T-cell (primary cell): ENCODE measurements around the gene ANAPC4. TPM values are rescaled to one million over a fixed set of nuclear protein-coding genes. Genes with fewer than 3 reads are reported as not detected.

Experiments used
- ATAC-seq, 4 experiments: fragments of 200-7000 bp in 3 of 4; fragments of 150-1000 bp in 1 of 4; cut with Tn5 transposase; replicated peaks in 1 of 4; 1 replicate in 3 of 4; 2 replicates in 1 of 4; pipeline ENCODE4 v1.10.0; 2021; ENCODE audit warnings: moderate library complexity in 3 of 4, mild to moderate bottlenecking in 2 of 4, moderate number of reproducible peaks in 1 of 4
- CTCF ChIA-PET, 2 donors: fragments of 300-600 bp; sonication (Branson Sonifier 250); formaldehyde crosslinking; loops; one replicate each; lab custom pipeline; 2022; ENCODE audit warnings: antibody characterized with exemption in 2 of 2; lab: Charles Lee
- POLR2A ChIA-PET, 2 donors: fragments of 300-600 bp; sonication (Branson Sonifier 250); formaldehyde crosslinking; loops; one replicate each; lab custom pipeline; 2022; ENCODE audit warnings: antibody characterized with exemption in 2 of 2; lab: Charles Lee
- DNase-seq, 35 experiments: peaks; one replicate each; pipeline versions ENCODE4 v3.0.0 to v3.0.0-alpha.2; 2013 to 2023
- H3K27ac ChIP-seq: one replicate; pipeline ENCODE4 v1.5.1; 2013; ENCODE audit warnings: low read length
- H3K27me3 ChIP-seq, 2 experiments: replicated peaks in 1 of 2; 1 replicate in 1 of 2; 2 replicates in 1 of 2; pipeline versions ENCODE4 v1.6.1 to v1.7.0; 2013; ENCODE audit warnings: low read length in 1 of 2, mixed read lengths in 1 of 2; ENCODE audit not compliant: control insufficient read depth in 2 of 2, insufficient read depth in 2 of 2; ENCODE audit errors: extremely low read depth in 1 of 2
- H3K36me3 ChIP-seq, 2 donors: 1 replicate in 1 of 2; 2 replicates in 1 of 2; pipeline versions ENCODE4 v1.6.1 to v1.7.0; 2013; ENCODE audit warnings: low read length in 1 of 2; ENCODE audit not compliant: control insufficient read depth in 2 of 2, insufficient read depth in 1 of 2; ENCODE audit errors: extremely low read depth in 1 of 2
- H3K4me1 ChIP-seq, 2 experiments: 1 replicate in 1 of 2; 2 replicates in 1 of 2; pipeline versions ENCODE4 v1.6.1 to v1.7.0; 2013; ENCODE audit warnings: low read length in 2 of 2, mixed read lengths in 1 of 2; ENCODE audit not compliant: insufficient read depth in 2 of 2, control insufficient read depth in 1 of 2; ENCODE audit errors: extremely low read depth in 1 of 2
- H3K4me3 ChIP-seq, 2 donors: 1 replicate in 1 of 2; 2 replicates in 1 of 2; pipeline versions ENCODE4 v1.5.1 to v1.7.0; 2013; ENCODE audit warnings: mild to moderate bottlenecking in 2 of 2, low read length in 1 of 2, moderate library complexity in 1 of 2; ENCODE audit not compliant: control insufficient read depth in 1 of 2; ENCODE audit errors: extremely low read depth in 1 of 2
- H3K9me3 ChIP-seq: 2 replicates; pipeline ENCODE4 v1.7.0; 2013
- H3K27ac Mint-ChIP-seq, 2 donors: one replicate each; pipeline ENCODE4 v1.8.0; 2020 to 2021; ENCODE audit warnings: mild to moderate bottlenecking in 2 of 2, mixed read lengths in 2 of 2
- H3K27me3 Mint-ChIP-seq, 2 donors: one replicate each; pipeline ENCODE4 v1.8.0; 2021 to 2022; ENCODE audit warnings: mixed read lengths in 2 of 2
- H3K36me3 Mint-ChIP-seq: one replicate; pipeline ENCODE4 v1.8.0; 2021; ENCODE audit warnings: mixed read lengths
- H3K4me1 Mint-ChIP-seq, 3 donors: one replicate each; pipeline ENCODE4 v1.8.0; 2020 to 2022; ENCODE audit warnings: mixed read lengths in 3 of 3, mild to moderate bottlenecking in 1 of 3
- H3K4me3 Mint-ChIP-seq, 3 donors: one replicate each; pipeline ENCODE4 v1.8.0; 2020 to 2022; ENCODE audit warnings: mild to moderate bottlenecking in 3 of 3, mixed read lengths in 3 of 3, moderate library complexity in 3 of 3
- H3K9me3 Mint-ChIP-seq, 3 donors: one replicate each; pipeline ENCODE4 v1.8.0; 2020 to 2022; ENCODE audit warnings: mixed read lengths in 3 of 3
- WGBS: methylation state at CpG from one replicate; pipeline ENCODE4 v1.1.5; 2013; ENCODE audit warnings: missing lambda C conversion rate; ENCODE audit not compliant: insufficient coverage; 5-methylcytosine and 5-hydroxymethylcytosine counted together
- total RNA-seq, 35 experiments: library from RNA in 6 of 35; stranded (reverse) in 6 of 35; fragments of 120-200 nt in 1 of 35; gene quantifications; one replicate each; pipeline versions ENCODE4 v1.2.1 to v1.2.4 and lab custom pipeline; 2013 to 2026

The ANAPC4 gene
- total RNA-seq, 5 donors from 2014 or later (not counting 1 experiment from before 2014, with no cell fraction given): 40.4 to 56.6 (median 50.5) TPM

GRCh38 chr4:25356068-25356467, 21.0 kb upstream of the ANAPC4 start:
- Histone ChIP-seq H3K36me3 (peaks cover 0 to 5% of the 10 kb centered on the region in 2 donors), H3K4me3 (no peak overlapping the region), H3K4me1 (no peaks in the 10 kb centered on the region), H3K9me3 (no peaks in the 10 kb centered on the region), H3K27me3 (no peaks in the 10 kb centered on the region), H3K27ac (no peak overlapping the region)
- peaks cover 39% of the 10 kb centered on the region for H3K36me3 Mint-ChIP-seq
- ChIA-PET POLR2A (interaction anchor here in 1 of 2 donors (0.6 kb wide), 1 partner anchor 9 kb away, joined by 3 read pairs; no protein-coding TSS in a partner anchor), CTCF (interaction anchor here (0.6 to 3.9 kb wide), 3 partner anchors 9 to 173 kb away, joined by 4 to 15 read pairs (median 5); no protein-coding TSS in a partner anchor)
- H3K9me3 Mint-ChIP-seq: peaks cover 0 to 2% (median 0%) of the 10 kb centered on the region in 3 donors
- H3K27ac Mint-ChIP-seq: no peak overlapping the region
- no peak for DNase-seq
- no CpG with 5 or more reads among the region's 2 CpGs for WGBS
- ATAC-seq: no peak
- H3K27me3 Mint-ChIP-seq: no peaks in the 10 kb centered on the region
- no peak overlapping the region for H3K4me3 Mint-ChIP-seq
- no peaks in the 10 kb centered on the region for H3K4me1 Mint-ChIP-seq

GRCh38 chr4:25358515-25359275, 18.4 kb upstream of the ANAPC4 start:
- Mint-ChIP-seq H3K9me3 (peaks cover 0 to 2% (median 0%) of the 10 kb centered on the region in 3 donors), H3K27me3 (no peaks in the 10 kb centered on the region), H3K36me3 (peaks cover 28% of the 10 kb centered on the region), H3K27ac (no peak overlapping the region), H3K4me1 (no peaks in the 10 kb centered on the region), H3K4me3 (no peak overlapping the region)
- H3K4me1 ChIP-seq: no peaks in the 10 kb centered on the region
- ChIA-PET POLR2A (no interaction called here), CTCF (interaction anchor here in 1 of 2 donors (3.9 kb wide), 1 partner anchor 9 kb away, joined by 15 read pairs; no protein-coding TSS in a partner anchor)
- 91% methylated on average over 14 of the region's 14 CpGs for WGBS
- no peaks in the 10 kb centered on the region for H3K9me3 ChIP-seq
- no peak for ATAC-seq
- H3K27me3 ChIP-seq: no peaks in the 10 kb centered on the region
- DNase-seq: no peak
- no peak overlapping the region for H3K4me3 ChIP-seq
- H3K27ac ChIP-seq: no peak overlapping the region
- H3K36me3 ChIP-seq: peaks cover 3 to 4% of the 10 kb centered on the region in 2 donors

DNA sequence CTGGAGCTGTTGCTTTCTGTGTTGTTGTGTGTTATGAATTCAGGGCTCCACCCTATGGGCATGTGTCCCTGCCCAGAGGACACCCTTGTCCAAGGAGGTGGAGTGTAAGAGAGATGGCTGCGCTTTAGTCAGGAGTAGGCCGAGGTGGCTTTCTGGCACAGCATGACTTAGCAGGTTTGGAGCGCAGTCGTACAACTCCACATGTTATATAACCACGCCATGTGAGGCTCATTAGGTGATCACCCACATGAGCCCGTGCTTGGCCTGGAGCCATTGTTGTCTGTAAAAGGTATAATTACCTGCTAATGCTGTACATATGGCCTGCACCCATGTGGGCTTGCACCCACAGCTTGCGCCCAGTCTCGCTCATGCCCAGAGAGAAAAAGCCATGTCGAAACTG, 15.8 kb upstream of the ANAPC4 start:
- peaks cover 0 to 2% (median 0%) of the 10 kb centered on the region in 3 donors for H3K9me3 Mint-ChIP-seq
- DNase-seq (no peak), ATAC-seq (no peak)
- Histone ChIP-seq H3K27me3 (no peaks in the 10 kb centered on the region), H3K27ac (no peak overlapping the region), H3K9me3 (no peaks in the 10 kb centered on the region), H3K36me3 (peaks cover 3 to 4% of the 10 kb centered on the region in 2 donors), H3K4me1 (no peaks in the 10 kb centered on the region), H3K4me3 (no peak overlapping the region)
- H3K27me3 Mint-ChIP-seq: no peaks in the 10 kb centered on the region
- CTCF ChIA-PET: no interaction called here
- 94% methylated on average over 7 of the region's 9 CpGs for WGBS
- H3K27ac Mint-ChIP-seq: no peak overlapping the region
- POLR2A ChIA-PET: no interaction called here
- no peaks in the 10 kb centered on the region for H3K4me1 Mint-ChIP-seq
- H3K4me3 Mint-ChIP-seq: no peak overlapping the region
- H3K36me3 Mint-ChIP-seq: peaks cover 28% of the 10 kb centered on the region

DNA sequence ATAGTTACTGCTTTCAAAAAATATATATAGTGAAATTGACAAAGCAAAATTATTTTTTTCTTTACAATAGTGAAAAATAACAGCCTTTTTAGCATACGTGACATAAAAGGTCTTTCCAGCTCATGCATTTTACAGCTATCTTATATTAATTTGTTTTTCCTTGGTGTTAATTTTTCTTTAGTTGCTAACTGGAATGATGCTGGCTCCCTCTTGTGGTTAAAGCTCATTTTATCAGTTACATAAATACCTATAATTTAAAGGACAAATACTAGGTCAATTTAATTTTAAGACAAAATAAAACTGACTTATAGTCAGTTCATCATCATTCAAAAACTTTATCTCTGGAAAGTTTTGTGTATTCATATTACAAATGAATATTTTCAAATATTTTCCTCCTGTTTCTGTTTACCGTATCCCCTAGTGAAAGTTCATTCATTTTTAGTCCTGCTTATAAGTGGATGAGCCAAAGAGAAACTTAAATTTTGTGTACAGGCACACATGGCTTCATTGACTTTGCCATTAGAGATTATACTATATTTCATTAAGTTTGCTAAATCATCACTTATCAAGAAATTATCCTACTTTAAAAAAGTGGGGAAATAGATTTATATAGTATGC, 9.9 kb upstream of the ANAPC4 start:
- H3K9me3 ChIP-seq: no peaks in the 10 kb centered on the region
- Mint-ChIP-seq H3K4me1 (no peaks in the 10 kb centered on the region), H3K36me3 (peaks cover 12% of the 10 kb centered on the region), H3K27me3 (no peaks in the 10 kb centered on the region), H3K9me3 (no peaks in the 10 kb centered on the region), H3K27ac (no peak overlapping the region), H3K4me3 (no peak overlapping the region)
- no peak overlapping the region for H3K27ac ChIP-seq
- H3K36me3 ChIP-seq: peaks cover 0 to 4% of the 10 kb centered on the region in 2 donors
- ChIA-PET POLR2A (interaction anchor here in 1 of 2 donors (0.6 to 1.2 kb wide), 2 partner anchors 12 to 55 kb away, joined by 3 read pairs; no protein-coding TSS in a partner anchor), CTCF (interaction anchor here (0.5 to 3.5 kb wide), 26 partner anchors 10 to 390 kb away, joined by 3 to 34 read pairs (median 6); partner anchors contain the start of genes ZCCHC4 (in 2 of the 2), ANAPC4 (in 1 of the 2), PI4K2B (in 1 of the 2) and SEPSECS (in 1 of the 2))
- peak in 1 of 35 experiments; percentile 64 for DNase-seq
- no CpG with 5 or more reads among the region's 2 CpGs for WGBS
- no peaks in the 10 kb centered on the region for H3K4me1 ChIP-seq
- H3K27me3 ChIP-seq: no peaks in the 10 kb centered on the region
- ATAC-seq: no peak
- no peak overlapping the region for H3K4me3 ChIP-seq

- Mint-ChIP-seq H3K36me3 (peaks cover 12% of the 10 kb centered on the region), H3K4me3 (no peak overlapping the region), H3K27me3 (no peaks in the 10 kb centered on the region), H3K4me1 (no peaks in the 10 kb centered on the region), H3K9me3 (no peaks in the 10 kb centered on the region), H3K27ac (no peak overlapping the region)
- Histone ChIP-seq H3K4me1 (no peaks in the 10 kb centered on the region), H3K27ac (no peak overlapping the region), H3K4me3 (no peak overlapping the region), H3K27me3 (no peaks in the 10 kb centered on the region), H3K9me3 (no peaks in the 10 kb centered on the region), H3K36me3 (peaks cover 0 to 2% of the 10 kb centered on the region in 2 donors)
- DNase-seq (no peak), ATAC-seq (no peak)
- POLR2A ChIA-PET: no interaction called here
- CTCF ChIA-PET: interaction anchor here (0.8 to 2.3 kb wide), 17 partner anchors 9 to 387 kb away, joined by 3 to 34 read pairs (median 7); partner anchors contain the start of genes ANAPC4 (in 2 of the 2), PI4K2B (in 1 of the 2) and ZCCHC4 (in 1 of the 2)
These were observed 9.2 kb upstream of the ANAPC4 start for GRCh38 chr4:25367877-25368276.

DNA sequence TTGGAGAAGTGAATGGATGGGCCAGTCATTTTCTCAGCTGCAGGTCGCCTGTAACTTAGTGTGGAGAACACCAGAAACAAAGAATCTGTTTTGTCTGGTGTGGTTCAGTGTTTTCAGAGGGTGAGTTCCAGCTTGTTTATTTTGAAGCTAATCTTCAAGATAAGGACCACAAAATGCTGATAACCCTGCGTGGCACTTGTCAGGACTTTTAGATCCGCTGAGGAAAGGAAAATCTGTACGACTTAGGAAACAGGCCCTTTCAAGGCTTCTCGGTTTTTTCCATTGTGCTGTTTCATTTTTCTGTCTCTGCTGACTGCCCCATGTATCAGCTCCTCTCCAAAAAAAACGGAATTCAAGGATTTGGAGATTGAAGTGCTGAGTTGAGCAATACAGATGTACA, 8.7 kb upstream of the ANAPC4 start:
- CTCF ChIA-PET: interaction anchor here (0.8 to 2.3 kb wide), 16 partner anchors 9 to 388 kb away, joined by 3 to 34 read pairs (median 7); partner anchors contain the start of genes ANAPC4 (in 2 of the 2), PI4K2B (in 1 of the 2) and ZCCHC4 (in 1 of the 2)
- Mint-ChIP-seq H3K36me3 (peaks cover 12% of the 10 kb centered on the region), H3K9me3 (no peaks in the 10 kb centered on the region), H3K4me1 (no peaks in the 10 kb centered on the region), H3K4me3 (no peak overlapping the region), H3K27ac (no peak overlapping the region), H3K27me3 (no peaks in the 10 kb centered on the region)
- no peak overlapping the region for H3K4me3 ChIP-seq
- H3K4me1 ChIP-seq: no peaks in the 10 kb centered on the region
- H3K36me3 ChIP-seq: no peaks in the 10 kb centered on the region
- WGBS: 76% methylated on average over 4 of the region's 6 CpGs
- ATAC-seq: no peak
- POLR2A ChIA-PET: no interaction called here
- no peak for DNase-seq
- no peaks in the 10 kb centered on the region for H3K9me3 ChIP-seq
- no peaks in the 10 kb centered on the region for H3K27me3 ChIP-seq
- H3K27ac ChIP-seq: no peak overlapping the region
